HG03575 (cell line): ENCODE results near the gene SAMM50.

Experiments
- ATAC-seq: cut with Tn5 transposase; IDR thresholded peaks from one replicate; pipeline ENCODE4 v1.9.1; 2021; ENCODE audit not compliant: unreplicated experiment, insufficient number of reproducible peaks, low FRiP score; ENCODE audit errors: extremely low read depth

The SAMM50 gene

GRCh38 chr22:43944670-43945430, 10.4 kb upstream of the SAMM50 start:
- no peak for ATAC-seq

DNA sequence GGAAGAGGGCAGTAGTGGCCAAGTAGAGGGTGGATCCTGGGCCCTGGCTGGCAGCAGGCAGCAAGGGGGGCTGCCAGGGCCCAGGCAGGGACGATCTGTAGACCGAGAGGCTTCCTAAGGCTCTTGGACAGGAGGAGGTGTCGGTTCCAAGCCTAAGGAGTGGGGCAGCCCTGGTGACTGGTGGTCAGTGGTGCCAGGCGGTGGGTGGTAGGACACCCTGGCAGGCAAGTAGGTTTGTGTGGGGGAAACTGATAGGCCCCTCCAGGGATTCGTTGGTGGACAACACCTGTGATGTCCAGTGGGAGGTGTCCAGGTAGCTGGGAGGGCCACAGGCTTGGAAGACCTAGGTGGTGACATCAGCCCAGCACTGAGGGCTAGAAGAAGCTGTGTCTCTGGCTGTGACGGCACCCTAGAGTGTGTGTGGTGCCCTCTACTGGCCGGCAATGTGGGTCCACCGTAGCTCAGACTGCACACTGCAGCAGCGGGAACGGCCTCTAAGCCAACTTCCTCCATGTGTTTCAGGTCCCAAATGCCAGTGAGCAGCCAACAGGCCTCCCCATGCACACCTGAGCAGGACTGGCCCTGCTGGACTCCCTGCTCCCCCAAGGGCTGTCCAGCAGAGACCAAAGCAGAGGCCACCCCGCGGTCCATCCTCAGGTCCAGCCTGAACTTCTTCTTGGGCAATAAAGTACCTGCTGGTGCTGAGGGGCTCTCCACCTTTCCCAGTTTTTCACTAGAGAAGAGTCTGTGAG, 9.4 kb upstream of the SAMM50 start:
- ATAC-seq = no peak

- no peak for ATAC-seq
These were observed 8.9 kb upstream of the SAMM50 start for GRCh38 chr22:43946384-43946667.

DNA sequence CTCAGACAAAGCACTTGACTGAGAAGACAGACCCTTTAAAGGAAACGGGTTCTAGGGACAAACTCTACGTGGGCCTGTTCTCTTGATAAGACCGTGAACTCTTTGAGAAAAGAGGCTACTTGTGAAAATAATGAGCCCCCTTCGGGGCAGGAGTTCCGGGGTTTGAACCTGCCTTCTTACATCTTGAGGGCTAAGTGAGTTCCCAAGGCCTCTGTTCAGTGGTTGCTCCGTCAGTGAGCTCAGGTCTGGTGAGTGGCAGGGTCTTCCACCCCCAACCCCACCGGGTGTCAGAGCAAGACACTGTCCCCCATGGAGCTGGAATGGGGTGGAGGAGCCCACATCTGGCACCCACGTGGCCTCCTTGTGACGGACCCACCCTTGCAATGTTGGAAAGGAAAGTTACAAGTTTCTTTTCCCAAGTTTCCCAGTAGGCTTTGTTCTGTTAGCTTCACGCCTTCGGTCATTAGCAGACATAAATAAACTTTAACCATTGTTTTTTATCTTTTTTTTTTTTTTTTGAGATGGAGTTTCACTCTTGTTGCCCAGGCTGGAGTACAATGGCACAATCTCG, 6.3 kb upstream of the SAMM50 start:
- no peak for ATAC-seq

DNA sequence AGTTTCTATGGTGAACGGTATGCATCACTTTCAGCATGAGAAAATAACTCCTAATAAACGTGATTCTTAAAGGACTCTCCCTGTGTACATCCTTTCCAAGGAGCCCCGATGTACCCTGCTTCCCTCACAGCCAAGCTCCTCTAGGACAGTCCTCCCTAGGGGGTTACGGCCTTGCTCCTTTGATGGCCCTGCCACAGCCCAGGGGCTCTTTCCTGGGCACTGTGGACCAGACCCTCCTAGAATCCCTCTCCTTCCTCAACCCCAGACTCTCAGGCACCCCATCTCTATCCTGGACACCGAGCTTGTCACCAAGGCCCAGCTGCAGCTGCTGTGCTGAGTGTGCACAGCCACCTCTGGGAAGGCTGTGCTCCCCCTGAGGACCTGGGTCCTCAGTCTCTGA, 3.9 kb upstream of the SAMM50 start:
- ATAC-seq = no peak

DNA sequence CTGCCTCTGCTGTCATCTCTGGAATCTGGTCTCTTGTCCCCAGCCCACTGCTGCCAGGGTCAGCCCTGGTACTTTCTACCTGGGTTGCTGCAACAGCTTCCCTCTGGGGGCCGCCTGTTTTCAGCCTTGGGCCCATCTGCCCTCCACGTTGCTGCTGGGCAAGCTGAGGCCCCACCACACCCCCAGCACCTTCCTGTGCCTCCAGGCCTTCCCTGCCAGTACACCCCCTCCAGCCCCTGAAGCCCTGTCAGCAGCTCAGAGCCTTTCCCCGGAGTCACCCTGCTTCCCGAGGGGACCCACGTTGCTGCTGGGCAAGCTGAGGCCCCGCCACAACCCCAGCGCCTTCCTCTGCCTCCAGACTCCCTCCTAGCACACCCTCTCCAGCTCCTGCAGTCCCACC, 3.3 kb upstream of the SAMM50 start:
- ATAC-seq = no peak

DNA sequence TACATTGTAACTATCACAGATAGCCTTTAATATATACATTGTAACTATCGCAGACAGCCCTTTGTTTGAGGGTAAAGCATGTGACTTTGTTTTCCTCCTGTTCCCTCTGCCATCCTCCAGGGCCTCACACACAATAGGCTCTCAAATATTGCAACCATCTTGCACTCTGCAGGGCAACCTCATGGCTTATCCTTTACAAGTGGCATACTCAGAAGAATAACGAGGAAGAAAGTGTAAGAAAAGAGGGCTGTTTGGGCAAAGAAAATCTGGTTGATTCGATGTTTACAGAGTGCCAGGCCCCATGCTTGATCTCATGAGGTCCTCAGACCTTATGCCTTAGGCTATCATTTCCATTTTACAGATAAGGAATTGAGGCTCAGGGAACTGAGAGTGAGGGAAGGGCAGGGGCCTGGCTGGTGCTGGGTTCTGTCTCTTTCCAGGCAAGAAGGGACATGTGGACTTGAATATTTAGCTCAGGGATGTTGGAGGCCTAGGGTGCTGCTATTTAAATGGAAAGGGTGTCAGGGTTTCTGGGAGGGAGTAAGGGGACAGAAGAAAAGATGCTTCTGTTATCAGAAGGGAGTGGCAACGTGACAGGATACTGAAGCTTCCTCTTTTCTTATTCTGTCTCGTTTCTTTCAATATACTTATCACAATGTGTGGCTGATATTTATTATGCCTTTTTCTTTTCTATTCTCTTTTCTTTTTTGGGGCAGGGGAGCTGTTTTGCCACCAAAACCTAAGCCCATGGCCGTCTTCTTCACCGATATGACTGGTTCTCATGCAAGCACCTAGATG, 1.1 kb upstream of the SAMM50 start:
- ATAC-seq = no peak

- no peak for ATAC-seq
These were observed 891 bp downstream of the SAMM50 start for GRCh38 chr22:43955883-43956782.

- ATAC-seq = no peak
These were observed 1.7 kb downstream of the SAMM50 start for GRCh38 chr22:43956805-43957463.

DNA sequence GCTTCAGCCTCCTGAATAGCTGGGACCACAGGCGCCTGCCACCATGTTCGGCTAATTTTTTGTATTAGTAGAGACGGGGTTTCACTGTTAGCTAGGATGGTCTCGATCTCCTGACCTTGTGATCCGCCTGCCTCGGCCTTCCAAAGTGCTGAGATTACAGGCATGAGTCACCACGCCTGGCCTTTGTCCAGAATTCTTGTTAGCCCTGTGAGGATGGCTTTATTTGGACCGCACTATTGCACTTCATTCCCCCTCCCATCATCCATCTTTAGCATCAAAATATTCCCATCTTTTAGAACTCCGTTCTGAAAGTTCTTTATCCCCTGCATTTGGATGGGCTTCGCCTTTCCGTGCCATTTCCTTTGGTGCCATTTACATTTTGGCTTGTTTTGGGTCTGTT, 2.6 kb downstream of the SAMM50 start:
- no peak for ATAC-seq

- ATAC-seq = no peak
These were observed 9.1 kb downstream of the SAMM50 start for GRCh38 chr22:43964314-43964857.

GRCh38 chr22:43967069-43967468, 11.8 kb downstream of the SAMM50 start:
- ATAC-seq = no peak

- no peak for ATAC-seq
These were observed 13.4 kb downstream of the SAMM50 start for GRCh38 chr22:43968614-43969013.

GRCh38 chr22:43969021-43969878, 14.0 kb downstream of the SAMM50 start:
- no peak for ATAC-seq

DNA sequence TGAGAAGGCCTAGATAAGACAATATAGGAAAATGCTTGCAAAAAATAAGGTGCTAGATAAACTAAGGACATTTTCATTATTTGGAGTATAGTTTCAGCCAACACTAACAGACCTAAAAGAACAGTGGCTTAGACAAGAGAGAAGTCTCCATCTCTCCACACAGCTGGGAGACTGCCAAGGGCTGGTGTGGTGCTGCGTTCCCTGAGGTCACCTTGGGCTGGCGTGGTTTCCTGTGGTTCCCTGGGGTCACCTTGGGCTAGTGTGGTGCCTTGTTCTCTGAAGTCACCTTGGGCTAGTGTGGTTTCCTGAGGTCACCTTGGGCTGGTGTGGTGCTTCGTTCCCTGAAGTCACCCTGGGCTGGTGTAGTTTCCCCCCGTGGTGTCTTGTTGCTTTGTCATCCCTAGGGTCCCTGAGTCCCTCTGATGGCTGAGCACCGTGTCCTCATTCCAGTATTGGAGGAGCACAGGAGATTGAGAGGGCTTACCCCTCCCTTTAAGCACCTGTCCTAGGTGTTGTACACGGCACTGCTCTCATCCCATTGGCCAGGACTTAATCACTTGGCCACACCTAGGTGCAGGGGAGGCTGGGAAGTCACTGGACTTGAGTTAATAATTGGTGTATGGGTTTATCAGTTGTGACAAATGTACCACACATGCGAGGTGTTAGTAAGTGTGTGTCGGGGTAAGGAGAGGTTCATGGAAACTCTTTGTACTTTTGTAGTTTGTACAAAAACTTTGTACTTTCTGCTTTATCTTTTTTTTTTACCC, 14.9 kb downstream of the SAMM50 start:
- ATAC-seq = no peak

- ATAC-seq = no peak
These were observed 15.9 kb downstream of the SAMM50 start for GRCh38 chr22:43971112-43971511.
